ENCODE data around the gene IFRD1.
A peak's percentile ranks its signal among the peaks of the same experiment; 100 is the strongest.

The IFRD1 gene

GRCh38 chr7:112484671-112485167 lies 34.5 kb downstream of the IFRD1 start:
- no peak overlapping the region for H3K27ac ChIP-seq
- peak; percentile 14 for DNase-seq (ENCODE audit: low read depth, low spot score)

DNA sequence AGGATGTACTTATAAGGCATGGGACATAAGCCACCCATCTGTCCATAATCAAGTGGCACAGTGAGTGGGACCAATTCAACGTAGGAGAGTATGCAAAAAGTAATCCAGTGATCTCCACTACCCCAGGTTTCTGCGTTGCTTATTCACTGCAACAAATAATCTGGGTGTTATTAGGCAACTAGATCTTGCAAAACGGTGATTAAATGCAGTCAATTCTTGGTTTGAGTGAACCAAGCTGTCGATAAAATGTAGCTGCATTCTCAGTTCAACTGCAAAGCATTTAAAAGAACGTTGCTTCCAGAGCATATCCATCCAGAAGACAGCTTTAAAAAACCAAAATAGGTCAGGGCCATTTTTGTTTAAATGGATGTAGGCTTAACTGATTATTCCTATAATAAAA lies 35.5 kb downstream of the IFRD1 start:
- DNase-seq (ENCODE audit: low read depth, low spot score), result no peak
- H3K27ac ChIP-seq, result no peak overlapping the region

- no peak for DNase-seq (ENCODE audit: low read depth, low spot score)
- H3K27ac ChIP-seq, result no peak overlapping the region
These were observed 37.4 kb downstream of the IFRD1 start for GRCh38 chr7:112487457-112488263.

DNA sequence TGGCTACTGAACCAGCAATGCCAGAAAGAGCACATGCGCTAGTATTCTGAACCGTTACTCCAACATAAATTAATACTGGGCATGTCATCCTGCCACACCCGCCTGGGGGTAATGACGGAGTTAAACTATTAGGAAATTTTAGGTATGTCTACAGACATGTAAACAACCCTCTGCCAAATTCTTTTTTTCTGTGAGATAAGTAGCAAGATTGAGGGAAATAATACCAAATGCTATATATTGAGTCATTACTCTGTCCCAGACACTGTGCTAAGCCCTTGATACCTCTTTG lies 37.9 kb downstream of the IFRD1 start:
- H3K27ac ChIP-seq, result no peak overlapping the region
- DNase-seq (ENCODE audit: low read depth, low spot score), result no peak

DNA sequence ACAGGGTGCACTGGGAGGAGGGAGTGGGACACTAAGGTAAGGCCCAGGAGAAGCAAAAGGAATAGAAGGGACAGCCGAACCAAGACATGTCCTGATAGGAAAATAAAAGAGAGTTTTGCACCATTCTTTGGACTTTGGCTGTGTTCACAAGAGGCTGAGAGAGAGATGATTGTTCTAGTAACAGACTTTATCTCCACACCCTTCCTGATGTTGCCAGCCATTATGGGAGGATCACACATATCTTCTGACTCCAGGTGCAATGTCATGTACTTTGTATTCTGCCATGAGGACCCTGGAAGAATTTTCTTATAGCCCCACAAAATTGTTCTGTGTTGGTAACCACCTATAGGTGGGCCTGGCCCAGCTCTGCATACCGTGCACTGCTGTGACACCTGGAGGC lies 41.9 kb downstream of the IFRD1 start:
- no peak for DNase-seq (ENCODE audit: low read depth, low spot score)
- H3K27ac ChIP-seq, result no peak overlapping the region

DNA sequence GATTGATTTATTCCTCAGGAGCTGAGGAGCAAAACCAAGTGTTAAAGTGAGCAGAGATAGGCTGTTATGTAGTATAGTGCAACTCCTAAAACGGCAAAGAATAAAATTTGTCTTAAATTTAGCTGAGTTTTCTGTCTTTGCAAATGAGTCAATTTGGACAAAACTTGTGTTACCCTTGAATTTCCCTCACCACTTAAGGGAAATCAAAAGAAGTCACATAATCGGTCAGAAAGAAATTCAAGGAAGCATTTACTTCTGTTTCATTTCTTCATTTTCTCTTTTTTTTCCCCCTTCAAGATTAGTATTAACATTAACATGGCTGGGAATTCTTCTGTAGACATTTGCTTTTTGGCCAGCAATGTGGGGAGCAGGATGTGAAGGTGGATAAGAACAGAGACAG lies 44.4 kb downstream of the IFRD1 start:
- H3K27ac ChIP-seq, result no peak overlapping the region
- no peak for DNase-seq (ENCODE audit: low read depth, low spot score)

- no peak for DNase-seq (ENCODE audit: low read depth, low spot score)
- no peak overlapping the region for H3K27ac ChIP-seq
These were observed 45.0 kb downstream of the IFRD1 start for GRCh38 chr7:112495156-112495788.

- no peak overlapping the region for H3K27ac ChIP-seq
- no peak for DNase-seq (ENCODE audit: low read depth, low spot score)
These were observed 45.7 kb downstream of the IFRD1 start for GRCh38 chr7:112495810-112496462.

DNA sequence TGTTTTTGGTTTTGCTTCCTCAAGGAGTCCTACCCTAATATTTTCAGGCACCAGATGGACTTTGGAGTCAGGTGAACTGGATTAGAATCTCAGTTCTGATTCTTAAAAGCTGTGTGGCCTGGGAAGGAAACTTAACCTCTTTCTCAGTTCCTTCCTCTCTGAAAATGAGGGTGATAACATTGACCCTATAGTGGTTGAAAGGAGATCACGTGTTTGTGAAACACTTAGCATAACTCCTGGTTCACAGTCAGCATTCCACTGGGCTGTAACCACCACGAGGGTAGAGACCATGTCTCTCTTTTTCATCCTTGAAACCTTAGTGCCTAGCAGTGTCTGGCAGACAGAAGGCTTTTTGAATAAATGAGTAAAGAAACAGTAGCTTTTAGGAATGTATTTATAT lies 47.2 kb downstream of the IFRD1 start:
- no peak overlapping the region for H3K27ac ChIP-seq
- no peak for DNase-seq (ENCODE audit: low read depth, low spot score)

DNA sequence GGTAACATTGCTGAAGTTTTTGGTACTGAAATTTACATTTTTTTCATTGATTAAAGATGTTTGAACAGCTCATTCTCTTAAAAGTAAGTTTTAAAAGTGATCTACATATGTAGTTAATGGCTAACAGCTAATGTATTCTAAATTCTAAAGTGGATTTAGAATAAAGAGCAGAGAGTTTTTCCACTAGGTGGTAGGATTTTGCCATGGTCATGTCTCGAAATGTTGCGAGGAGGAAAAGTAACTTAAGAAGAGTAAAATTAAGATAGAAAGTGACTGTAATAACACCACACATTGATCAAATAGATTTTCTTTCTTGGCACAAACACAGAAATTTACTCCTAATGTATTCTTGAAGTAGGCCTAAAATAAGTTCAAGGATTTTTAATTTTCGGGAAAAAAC lies 50.4 kb downstream of the IFRD1 start:
- no peak overlapping the region for H3K27ac ChIP-seq
- no peak for DNase-seq (ENCODE audit: low read depth, low spot score)

DNA sequence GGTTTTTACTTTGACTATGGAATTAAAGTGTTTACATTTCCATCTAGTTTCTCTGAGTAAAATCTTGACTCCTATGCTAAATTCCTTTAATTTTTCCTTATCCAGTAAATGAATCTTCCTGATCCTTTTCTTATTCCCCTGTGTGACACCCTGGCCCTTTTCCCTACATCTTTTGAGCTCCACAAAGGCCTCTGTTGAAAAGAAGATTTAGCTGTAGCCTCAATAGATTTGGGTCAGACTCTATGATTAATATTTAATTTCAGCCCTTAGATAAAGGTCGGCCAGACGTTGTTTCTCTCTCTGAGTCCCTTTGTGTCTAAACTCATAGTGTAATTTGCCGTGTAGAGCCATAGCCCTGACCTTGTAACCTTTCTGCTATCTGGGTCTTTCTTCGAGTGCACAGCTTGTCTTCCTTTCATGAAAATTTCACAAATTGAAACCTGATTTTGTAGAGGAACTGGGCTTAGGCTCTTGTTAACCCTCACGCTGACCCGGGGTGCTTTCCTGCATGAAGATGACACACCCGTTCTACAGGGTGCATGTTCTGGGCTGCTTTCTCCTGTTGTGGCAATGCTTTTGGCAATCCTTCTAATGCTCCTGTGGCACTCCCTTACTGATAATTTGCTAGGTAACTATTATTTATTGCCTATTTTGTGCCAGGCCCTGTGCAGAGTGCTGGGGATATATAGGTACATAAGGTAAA lies 51.7 kb downstream of the IFRD1 start:
- no peak for DNase-seq (ENCODE audit: low read depth, low spot score)
- H3K27ac ChIP-seq, result no peak overlapping the region

- no peak for DNase-seq (ENCODE audit: low read depth, low spot score)
These were observed 52.4 kb downstream of the IFRD1 start for GRCh38 chr7:112502700-112503099.

DNA sequence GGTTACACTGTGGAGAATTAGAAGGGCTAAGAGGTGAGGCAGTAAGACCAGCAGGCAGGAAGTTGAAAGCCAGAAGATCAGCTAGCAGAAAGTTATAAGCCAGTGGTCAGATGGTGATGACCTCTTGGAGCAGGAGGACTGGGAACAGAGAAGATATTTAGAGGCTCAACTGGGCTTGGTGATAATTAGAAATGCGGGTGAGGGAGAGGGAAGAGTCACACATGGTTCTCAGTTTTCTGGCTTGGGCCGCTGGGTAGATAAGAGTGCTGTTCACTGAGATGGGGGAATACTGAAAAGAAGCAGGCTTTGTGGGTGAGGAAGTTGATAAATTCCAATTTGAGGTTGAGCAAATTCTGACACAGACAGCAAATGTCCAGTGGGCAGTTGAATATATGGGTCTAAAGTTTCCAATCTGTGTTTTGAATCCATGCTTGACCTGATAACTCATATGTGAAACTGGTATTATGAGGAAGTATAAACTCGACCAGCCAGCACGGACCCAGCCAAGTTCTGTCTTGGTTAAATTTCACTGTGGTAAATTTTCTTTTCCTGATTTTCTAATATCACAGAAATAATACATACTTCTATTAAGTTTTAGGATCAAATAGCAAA lies 53.2 kb downstream of the IFRD1 start:
- H3K27ac ChIP-seq, result no peak overlapping the region
- DNase-seq (ENCODE audit: low read depth, low spot score), result no peak

More at GRCh38 chr7:112502700-112503099, 52.4 kb downstream of the IFRD1 start:
- H3K27ac ChIP-seq, result no peak overlapping the region

GRCh38 chr7:112504093-112504695 lies 53.9 kb downstream of the IFRD1 start:
- no peak overlapping the region for H3K27ac ChIP-seq
- no peak for DNase-seq (ENCODE audit: low read depth, low spot score)

- no peak overlapping the region for H3K27ac ChIP-seq
- DNase-seq (ENCODE audit: low read depth, low spot score), result no peak
These were observed 55.2 kb downstream of the IFRD1 start for GRCh38 chr7:112505495-112505894.

GRCh38 chr7:112508404-112508803 lies 58.1 kb downstream of the IFRD1 start:
- no peak overlapping the region for H3K27ac ChIP-seq
- no peak for DNase-seq (ENCODE audit: low read depth, low spot score)

DNA sequence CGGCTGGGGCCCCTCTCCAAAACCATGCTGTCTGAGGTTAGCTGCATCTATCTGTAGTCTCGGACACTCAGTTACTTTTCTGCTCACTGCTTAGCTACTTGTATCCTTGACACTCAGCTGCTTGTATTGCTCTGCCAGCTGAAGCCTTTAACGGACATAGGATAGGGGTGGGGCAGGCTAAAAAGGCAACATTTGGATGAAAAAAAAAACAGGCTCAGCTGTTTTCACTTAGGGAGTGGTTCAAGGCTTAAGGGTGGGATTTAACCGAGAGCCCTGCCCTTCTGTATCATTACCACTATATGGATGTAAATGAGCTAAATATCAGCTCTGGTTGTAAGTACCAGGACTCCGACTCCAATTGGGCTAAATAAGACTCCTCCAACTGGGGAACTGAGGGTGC lies 59.1 kb downstream of the IFRD1 start:
- H3K27ac ChIP-seq, result no peak overlapping the region
- no peak for DNase-seq (ENCODE audit: low read depth, low spot score)

DNA sequence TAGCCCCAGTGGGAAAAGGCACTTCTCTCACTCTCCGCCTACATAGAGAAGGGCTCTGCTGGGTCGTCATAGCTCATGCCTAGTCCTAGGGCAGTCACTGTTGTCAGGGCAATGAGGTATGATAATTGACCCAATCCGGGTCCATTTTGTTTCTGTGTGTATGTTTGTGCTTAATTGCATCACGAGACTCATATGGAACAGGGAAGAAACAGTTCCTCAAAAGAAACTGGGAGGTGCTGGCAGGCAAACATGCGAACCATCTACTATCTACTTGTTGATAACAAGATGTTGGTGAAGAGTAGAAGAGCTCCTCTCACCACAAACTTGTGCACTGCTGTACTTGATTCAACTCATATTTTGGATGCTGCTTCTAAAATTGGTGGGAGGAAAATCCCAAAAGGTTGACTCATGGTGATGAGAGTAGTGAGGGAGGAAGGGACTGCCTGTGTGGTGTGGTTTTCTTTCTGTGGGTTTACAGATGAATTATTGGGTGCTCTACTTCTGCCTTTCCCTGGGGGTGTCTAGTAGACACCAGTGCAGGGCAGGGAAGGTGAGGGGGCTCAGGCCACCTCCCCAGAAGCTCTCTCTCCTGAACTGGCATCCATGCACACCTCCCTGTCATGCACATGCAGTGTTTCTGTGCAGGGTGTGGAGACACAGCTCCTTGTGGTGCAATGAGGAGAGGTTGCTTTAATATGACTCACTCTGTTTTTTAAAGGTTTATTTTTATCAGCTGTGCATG lies 59.9 kb downstream of the IFRD1 start:
- no peak overlapping the region for H3K27ac ChIP-seq
- no peak for DNase-seq (ENCODE audit: low read depth, low spot score)

GRCh38 chr7:112510743-112511110 lies 60.5 kb downstream of the IFRD1 start:
- DNase-seq (ENCODE audit: low read depth, low spot score), result no peak
- H3K27ac ChIP-seq, result no peak overlapping the region

Measured in epithelial cell of prostate (primary cell).